ENCODE measurements around the gene ANTKMT.
"Not testable (repeated sequence)": the region's sequence is repeated elsewhere in the genome, so short reads cannot be mapped to it uniquely, and the experiment has no call there.

ANTKMT gene

DNA sequence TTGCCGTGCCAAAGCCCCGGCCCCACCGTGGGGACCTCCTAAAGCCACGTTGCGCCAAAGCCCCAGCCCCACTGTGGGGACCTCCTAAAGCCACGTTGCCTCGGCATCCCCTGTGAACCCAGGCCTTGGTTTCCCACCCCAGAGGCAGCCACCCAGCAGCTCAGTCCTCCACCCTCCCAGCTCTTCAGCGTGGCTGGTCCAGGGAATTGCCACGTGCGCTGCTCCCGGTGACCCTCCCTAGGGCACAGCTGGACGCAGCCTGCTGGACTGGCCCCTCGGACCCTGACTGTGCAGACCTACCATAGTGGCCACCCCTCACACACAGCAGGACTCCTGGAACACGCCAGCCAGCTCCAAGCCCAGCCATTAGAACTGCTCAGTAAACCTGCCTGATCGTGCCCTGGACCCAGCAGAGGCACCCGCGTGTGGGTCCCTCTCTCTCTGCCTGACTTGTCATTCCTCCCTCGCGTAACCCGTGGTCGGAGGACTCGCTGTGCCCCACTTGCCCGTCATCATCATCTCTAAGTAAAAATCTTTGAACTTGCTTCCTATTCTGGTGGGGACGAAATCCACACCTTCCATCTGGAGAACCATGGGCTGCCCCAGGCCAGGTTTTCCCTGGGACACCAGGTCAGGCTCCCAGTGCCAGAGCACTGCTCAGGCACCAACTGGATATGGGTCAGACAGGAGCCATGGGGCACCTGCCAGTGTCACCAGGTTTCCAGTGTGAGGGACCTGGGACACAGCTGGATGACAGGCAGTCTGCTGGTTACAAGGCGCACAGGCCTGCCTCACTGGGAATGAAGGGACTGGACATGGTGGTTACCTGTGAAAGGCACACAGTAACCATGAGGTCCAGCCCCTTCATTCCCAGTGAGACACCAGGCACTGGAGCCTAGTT is 14.3 kb downstream of the ANTKMT start:
- H3K9ac ChIP-seq (ENCODE audit: low read depth in 1 of 2, low read length in 2 of 2): no peak overlapping the region
- H3K9me3 ChIP-seq (ENCODE audit: control insufficient read depth in 1 of 2, low read length in 2 of 2): no peaks in the 10 kb centered on the region
- H3K27me3 ChIP-seq (ENCODE audit: control insufficient read depth in 1 of 2, insufficient read depth in 2 of 2, low read length in 2 of 2): no peaks in the 10 kb centered on the region
- H3K4me1 ChIP-seq (ENCODE audit: control insufficient read depth in 1 of 2, insufficient read depth in 2 of 2, low read length in 2 of 2): peaks cover 4 to 9% of the 10 kb centered on the region in 2 donors
- no peak overlapping the region for H3K27ac ChIP-seq (ENCODE audit: low read depth, low read length)
- H3K4me3 ChIP-seq (ENCODE audit: low read depth in 1 of 2, low read length in 2 of 2): no peak overlapping the region
- H3K36me3 ChIP-seq (ENCODE audit: control insufficient read depth in 1 of 2, insufficient read depth in 2 of 2, low read length in 2 of 2): peaks cover 34 to 56% of the 10 kb centered on the region in 2 donors

DNA sequence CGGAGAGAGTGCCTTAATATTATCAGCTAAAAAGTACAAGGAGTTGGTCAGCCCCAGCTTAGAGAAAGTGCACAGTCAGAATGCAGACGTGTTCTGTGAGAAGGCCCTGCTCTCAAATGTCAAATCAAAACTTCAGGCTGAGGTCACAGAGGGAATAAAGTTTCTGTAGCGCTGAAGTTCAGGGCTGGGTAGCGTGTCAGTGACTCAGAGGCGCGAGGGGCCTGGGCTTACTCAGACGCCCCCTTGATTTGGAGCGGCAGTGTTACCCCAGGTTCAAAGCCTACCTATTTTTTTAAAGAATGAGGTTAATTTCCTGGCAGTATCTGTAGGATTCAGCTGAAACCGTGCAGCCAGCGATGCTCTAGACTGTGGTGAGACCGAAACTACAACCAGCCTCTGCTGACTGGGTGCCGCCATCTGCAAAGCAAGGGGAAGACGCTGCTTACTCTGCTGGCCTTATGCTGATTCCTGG is 15.1 kb downstream of the ANTKMT start:
- no peak overlapping the region for H3K27ac ChIP-seq (ENCODE audit: low read depth, low read length)
- no peaks in the 10 kb centered on the region for H3K9me3 ChIP-seq (ENCODE audit: control insufficient read depth in 1 of 2, low read length in 2 of 2)
- no peaks in the 10 kb centered on the region for H3K27me3 ChIP-seq (ENCODE audit: control insufficient read depth in 1 of 2, insufficient read depth in 2 of 2, low read length in 2 of 2)
- no peak overlapping the region for H3K4me3 ChIP-seq (ENCODE audit: low read depth in 1 of 2, low read length in 2 of 2)
- peaks cover 34 to 56% of the 10 kb centered on the region in 2 donors for H3K36me3 ChIP-seq (ENCODE audit: control insufficient read depth in 1 of 2, insufficient read depth in 2 of 2, low read length in 2 of 2)
- no peak overlapping the region for H3K9ac ChIP-seq (ENCODE audit: low read depth in 1 of 2, low read length in 2 of 2)
- peaks cover 4 to 11% of the 10 kb centered on the region in 2 donors for H3K4me1 ChIP-seq (ENCODE audit: control insufficient read depth in 1 of 2, insufficient read depth in 2 of 2, low read length in 2 of 2)

DNA sequence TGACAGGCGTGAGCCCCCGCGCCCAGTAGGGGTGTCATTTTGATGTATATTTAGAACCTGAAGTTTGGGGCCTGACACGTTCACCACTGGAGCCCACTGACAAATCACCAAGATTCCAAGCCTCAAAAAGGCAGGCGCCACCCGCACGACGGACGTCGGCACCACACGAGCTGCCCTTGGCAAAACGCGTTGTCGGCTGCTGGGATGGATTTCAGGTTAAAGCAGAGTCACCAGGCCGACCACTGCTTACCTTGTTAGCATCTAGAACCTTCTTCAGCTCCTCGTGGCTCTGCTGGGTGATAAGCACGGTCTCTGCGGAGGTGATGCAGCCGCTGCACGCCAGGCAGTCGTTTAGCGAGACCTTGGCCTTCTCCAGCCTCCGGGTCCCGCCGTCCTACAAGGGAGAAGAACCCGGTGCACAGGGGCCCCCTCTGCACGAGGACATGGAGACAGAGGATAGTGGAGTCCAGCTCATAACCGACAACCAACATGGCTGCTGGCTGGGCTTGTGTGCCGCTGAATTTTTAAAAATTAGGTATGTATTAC is 16.1 kb downstream of the ANTKMT start:
- Histone ChIP-seq H3K27me3 (ENCODE audit: control insufficient read depth in 1 of 2, insufficient read depth in 2 of 2, low read length in 2 of 2) (no peaks in the 10 kb centered on the region), H3K9me3 (ENCODE audit: control insufficient read depth in 1 of 2, low read length in 2 of 2) (no peaks in the 10 kb centered on the region), H3K4me3 (ENCODE audit: low read depth in 1 of 2, low read length in 2 of 2) (no peak overlapping the region), H3K4me1 (ENCODE audit: control insufficient read depth in 1 of 2, insufficient read depth in 2 of 2, low read length in 2 of 2) (peaks cover 4 to 11% of the 10 kb centered on the region in 2 donors), H3K36me3 (ENCODE audit: control insufficient read depth in 1 of 2, insufficient read depth in 2 of 2, low read length in 2 of 2) (peaks cover 28 to 56% of the 10 kb centered on the region in 2 donors), H3K27ac (ENCODE audit: low read depth, low read length) (no peak overlapping the region), H3K9ac (ENCODE audit: low read depth in 1 of 2, low read length in 2 of 2) (no peak overlapping the region)

DNA sequence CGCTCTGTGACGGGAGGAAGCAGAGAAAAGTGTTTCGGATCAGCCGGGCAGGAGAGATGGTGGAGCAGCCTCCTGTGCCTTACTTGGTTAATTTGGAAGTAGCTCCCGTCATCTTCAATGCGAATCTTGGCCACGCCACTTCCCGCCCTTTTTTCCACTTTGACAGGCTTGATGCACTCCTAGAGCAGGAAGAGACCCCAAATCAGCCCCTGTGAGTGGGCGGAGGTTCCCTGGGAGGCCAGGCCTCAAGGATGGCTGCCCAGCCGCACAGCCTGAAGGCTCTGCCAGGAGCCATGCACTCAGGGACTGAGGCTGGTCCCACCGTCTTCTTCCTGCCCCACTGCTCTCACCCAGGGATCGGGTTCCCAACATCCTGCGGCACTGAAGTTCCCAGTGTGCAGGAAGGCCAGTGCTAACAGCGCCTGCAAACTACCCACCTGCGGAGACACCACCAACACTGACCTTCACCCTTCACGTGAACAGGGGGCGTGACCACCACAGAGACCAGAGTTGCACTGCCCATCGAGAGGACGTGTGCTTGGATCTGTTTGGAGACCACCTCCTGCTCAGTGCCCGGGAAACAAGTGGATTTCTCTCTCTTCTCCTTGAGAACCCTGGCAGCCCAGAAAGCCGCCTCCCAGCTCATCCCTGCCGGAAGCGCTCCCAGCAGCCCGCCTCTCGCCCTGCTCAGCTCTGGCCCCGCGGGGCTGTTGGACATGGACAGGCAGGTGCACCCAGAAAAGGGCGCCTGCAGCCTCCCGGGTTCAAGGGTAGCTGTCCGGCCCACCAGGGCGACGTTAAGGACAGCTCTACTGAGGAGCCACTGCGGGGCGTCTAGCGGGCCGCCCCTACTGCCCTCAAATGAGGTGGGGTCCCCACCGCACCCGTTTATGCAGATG is 18.9 kb downstream of the ANTKMT start:
- Histone ChIP-seq H3K4me1 (ENCODE audit: control insufficient read depth in 1 of 2, insufficient read depth in 2 of 2, low read length in 2 of 2) (peaks cover 4 to 11% of the 10 kb centered on the region in 2 donors), H3K9me3 (ENCODE audit: control insufficient read depth in 1 of 2, low read length in 2 of 2) (no peaks in the 10 kb centered on the region), H3K27me3 (ENCODE audit: control insufficient read depth in 1 of 2, insufficient read depth in 2 of 2, low read length in 2 of 2) (no peaks in the 10 kb centered on the region), H3K27ac (ENCODE audit: low read depth, low read length) (no peak overlapping the region), H3K36me3 (ENCODE audit: control insufficient read depth in 1 of 2, insufficient read depth in 2 of 2, low read length in 2 of 2) (peaks cover 16 to 33% of the 10 kb centered on the region in 2 donors), H3K9ac (ENCODE audit: low read depth in 1 of 2, low read length in 2 of 2) (peak overlapping the region; percentile 74 to 88), H3K4me3 (ENCODE audit: low read depth in 1 of 2, low read length in 2 of 2) (peak overlapping the region; percentile 80 to 83)

DNA sequence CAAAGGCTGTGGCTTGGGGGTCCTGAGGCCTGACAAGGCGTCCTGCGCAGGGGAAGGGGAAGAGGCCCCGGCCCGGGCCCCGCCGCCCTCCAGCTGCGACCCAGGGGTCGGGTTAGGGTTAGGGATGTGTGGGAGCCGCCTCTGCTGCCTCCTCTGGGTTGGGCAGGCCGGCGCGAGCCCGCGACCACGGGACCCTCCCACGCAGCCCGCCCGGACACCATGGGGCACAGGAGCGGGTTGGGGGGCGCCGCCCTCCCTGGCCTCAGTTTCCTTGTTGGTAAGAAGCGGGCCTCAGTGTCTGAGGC is 19.5 kb downstream of the ANTKMT start:
- Histone ChIP-seq H3K4me1 (ENCODE audit: control insufficient read depth in 1 of 2, insufficient read depth in 2 of 2, low read length in 2 of 2) (peaks cover 4 to 11% of the 10 kb centered on the region in 2 donors), H3K27ac (ENCODE audit: low read depth, low read length) (peak overlapping the region; percentile 14), H3K9me3 (ENCODE audit: control insufficient read depth in 1 of 2, low read length in 2 of 2) (no peaks in the 10 kb centered on the region), H3K36me3 (ENCODE audit: control insufficient read depth in 1 of 2, insufficient read depth in 2 of 2, low read length in 2 of 2) (peaks cover 11 to 27% of the 10 kb centered on the region in 2 donors), H3K9ac (ENCODE audit: low read depth in 1 of 2, low read length in 2 of 2) (peak overlapping the region; percentile 74 to 88), H3K27me3 (ENCODE audit: control insufficient read depth in 1 of 2, insufficient read depth in 2 of 2, low read length in 2 of 2) (no peaks in the 10 kb centered on the region), H3K4me3 (ENCODE audit: low read depth in 1 of 2, low read length in 2 of 2) (peak overlapping the region; percentile 80 to 83)

DNA sequence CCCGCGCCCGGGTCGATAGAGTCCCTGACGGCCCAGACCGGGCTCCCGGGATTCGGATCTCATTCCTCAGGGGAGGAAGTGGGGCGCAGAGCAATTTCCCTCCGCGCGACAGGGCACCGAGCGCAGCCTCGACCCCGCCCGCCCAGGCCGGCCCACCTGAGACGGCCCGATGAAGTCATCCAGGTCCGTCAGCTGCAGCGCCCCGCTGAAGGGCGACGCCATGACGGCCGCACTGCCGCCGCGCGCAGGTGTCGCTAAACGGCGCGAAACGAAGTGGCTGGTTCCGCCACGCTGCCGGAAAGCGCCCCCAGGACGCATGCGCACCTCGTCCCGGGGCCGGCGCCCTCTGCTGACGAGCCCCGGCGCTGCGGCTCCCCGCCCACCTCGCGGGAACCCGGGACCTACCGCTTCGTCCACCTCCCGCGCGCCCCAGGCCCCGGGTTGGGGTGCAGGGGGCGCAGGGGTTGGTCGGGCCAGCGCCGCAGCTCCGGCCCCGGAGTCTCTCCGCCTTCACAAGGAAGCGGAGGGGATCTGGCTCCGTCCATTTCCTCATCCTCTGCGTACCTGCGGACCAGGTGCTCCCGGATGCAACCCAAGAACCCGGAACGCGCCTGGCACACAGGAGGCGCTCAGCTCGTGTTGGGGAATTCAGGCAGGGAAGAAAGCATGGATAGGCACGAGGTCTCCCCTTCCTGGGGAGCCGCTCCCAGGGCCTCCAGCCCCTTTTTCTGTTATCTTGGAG is 20.0 kb downstream of the ANTKMT start, which contains the start of gene CIAO3:
Gene CIAO3, minus strand, starts transcription at position 234 of the 742 bp plus-strand sequence. Its CDS starts 12 bp downstream, at position 222.
- peak within 1 kb of the TSS; percentile 80 to 83 for H3K4me3 ChIP-seq (ENCODE audit: low read depth in 1 of 2, low read length in 2 of 2)
- H3K9me3 ChIP-seq (ENCODE audit: control insufficient read depth in 1 of 2, low read length in 2 of 2): no peaks in the 10 kb centered on the region
- peak within 1 kb of the TSS; percentile 14 for H3K27ac ChIP-seq (ENCODE audit: low read depth, low read length)
- H3K27me3 ChIP-seq (ENCODE audit: control insufficient read depth in 1 of 2, insufficient read depth in 2 of 2, low read length in 2 of 2): no peaks in the 10 kb centered on the region
- peaks cover 5 to 22% of the 10 kb centered on the region in 2 donors for H3K36me3 ChIP-seq (ENCODE audit: control insufficient read depth in 1 of 2, insufficient read depth in 2 of 2, low read length in 2 of 2)
- peak within 1 kb of the TSS; percentile 74 to 88 for H3K9ac ChIP-seq (ENCODE audit: low read depth in 1 of 2, low read length in 2 of 2)
- H3K4me1 ChIP-seq (ENCODE audit: control insufficient read depth in 1 of 2, insufficient read depth in 2 of 2, low read length in 2 of 2): peaks cover 4 to 11% of the 10 kb centered on the region in 2 donors

DNA sequence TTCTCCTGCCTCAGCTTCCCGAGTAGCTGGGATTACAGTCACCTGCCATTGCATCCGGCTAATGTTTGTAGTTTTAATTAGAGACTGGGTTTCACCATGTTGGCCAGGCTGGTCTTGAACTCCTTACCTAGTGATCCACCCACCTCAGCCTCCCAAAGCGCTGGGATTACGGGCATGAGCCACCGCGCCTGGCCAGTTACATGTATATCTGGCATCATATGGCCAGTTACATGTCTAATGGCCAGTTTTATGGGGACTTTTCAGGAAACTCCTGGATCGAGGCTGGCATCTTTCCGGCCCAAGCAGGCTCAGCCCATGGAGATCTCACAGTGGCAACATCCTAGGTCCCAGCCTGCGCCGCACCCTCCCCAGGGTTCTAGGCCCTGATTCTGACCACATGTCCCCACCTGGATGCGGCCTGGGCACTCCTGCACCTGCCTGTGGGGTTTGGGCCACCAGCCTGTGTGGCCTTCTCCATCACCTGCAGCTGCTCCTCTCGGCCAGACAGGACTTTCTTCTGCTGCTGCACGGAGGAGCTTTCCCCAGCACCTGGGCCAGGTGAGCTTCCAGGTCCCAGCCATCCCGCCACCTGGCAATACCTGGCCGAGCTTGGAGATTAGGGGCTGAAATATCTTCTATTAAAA is 21.2 kb downstream of the ANTKMT start:
- H3K27me3 ChIP-seq (ENCODE audit: control insufficient read depth in 1 of 2, insufficient read depth in 2 of 2, low read length in 2 of 2): no peaks in the 10 kb centered on the region
- H3K4me3 ChIP-seq (ENCODE audit: low read depth in 1 of 2, low read length in 2 of 2): no peak overlapping the region
- no peak overlapping the region for H3K9ac ChIP-seq (ENCODE audit: low read depth in 1 of 2, low read length in 2 of 2)
- H3K27ac ChIP-seq (ENCODE audit: low read depth, low read length): no peak overlapping the region
- peaks cover 0 to 10% of the 10 kb centered on the region in 2 donors for H3K36me3 ChIP-seq (ENCODE audit: control insufficient read depth in 1 of 2, insufficient read depth in 2 of 2, low read length in 2 of 2)
- no peaks in the 10 kb centered on the region for H3K9me3 ChIP-seq (ENCODE audit: control insufficient read depth in 1 of 2, low read length in 2 of 2)
- peaks cover 4 to 11% of the 10 kb centered on the region in 2 donors for H3K4me1 ChIP-seq (ENCODE audit: control insufficient read depth in 1 of 2, insufficient read depth in 2 of 2, low read length in 2 of 2)

DNA sequence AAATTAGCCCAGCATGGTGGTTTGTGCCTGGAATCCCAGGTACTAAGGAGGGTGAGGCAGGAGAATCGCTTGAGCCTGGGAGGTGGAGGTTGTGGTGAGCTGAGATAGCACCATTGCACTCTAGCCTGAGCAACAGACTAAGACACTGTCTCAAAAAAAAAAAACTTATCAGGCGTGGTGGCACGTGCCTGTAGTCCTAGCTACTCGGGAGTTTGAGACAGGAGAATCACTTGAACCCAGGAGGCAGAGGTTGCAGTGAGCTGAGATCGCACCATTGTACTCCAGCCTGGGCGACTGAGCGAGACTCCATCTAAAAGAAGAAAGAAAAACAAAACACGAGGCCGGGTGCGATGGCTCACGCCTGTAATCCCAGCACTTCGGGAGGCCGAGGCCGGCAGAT is 21.9 kb downstream of the ANTKMT start:
- H3K9ac ChIP-seq (ENCODE audit: low read depth in 1 of 2, low read length in 2 of 2): not testable (repeated sequence)

More for the DNA sequence above, 21.9 kb downstream of the ANTKMT start:
- H3K4me1 ChIP-seq (ENCODE audit: control insufficient read depth in 1 of 2, insufficient read depth in 2 of 2, low read length in 2 of 2): peaks cover 4 to 11% of the 10 kb centered on the region in 2 donors
- H3K27me3 ChIP-seq (ENCODE audit: control insufficient read depth in 1 of 2, insufficient read depth in 2 of 2, low read length in 2 of 2); H3K27ac ChIP-seq (ENCODE audit: low read depth, low read length); H3K9me3 ChIP-seq (ENCODE audit: control insufficient read depth in 1 of 2, low read length in 2 of 2); H3K36me3 ChIP-seq (ENCODE audit: control insufficient read depth in 1 of 2, insufficient read depth in 2 of 2, low read length in 2 of 2); H3K4me3 ChIP-seq (ENCODE audit: low read depth in 1 of 2, low read length in 2 of 2): not testable (repeated sequence)
